ENCODE measurements around the gene FRMPD2.

Gene FRMPD2

DNA sequence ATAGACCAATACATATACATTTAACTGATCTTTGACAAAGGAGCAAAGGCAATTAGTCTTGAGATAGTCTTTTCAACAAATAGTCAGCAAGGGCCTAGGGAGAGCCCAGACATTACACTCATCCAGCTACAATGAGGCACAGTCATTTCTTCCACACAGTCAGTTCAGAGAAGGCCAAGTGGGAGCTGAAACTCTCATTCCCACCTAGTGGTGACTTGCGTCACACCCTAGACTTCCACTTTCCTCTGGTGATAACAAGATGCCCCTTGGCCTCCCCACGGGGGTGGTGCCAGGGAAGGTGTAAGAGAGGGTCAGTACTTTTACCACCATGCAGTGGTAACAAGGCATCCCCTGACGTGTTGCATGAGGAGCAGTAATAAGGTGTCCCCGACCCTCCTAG lies 8.0 kb downstream of the FRMPD2 start:
- no peaks in the 10 kb centered on the region for H3K79me2 ChIP-seq (ENCODE audit: insufficient read depth, low read length)

DNA sequence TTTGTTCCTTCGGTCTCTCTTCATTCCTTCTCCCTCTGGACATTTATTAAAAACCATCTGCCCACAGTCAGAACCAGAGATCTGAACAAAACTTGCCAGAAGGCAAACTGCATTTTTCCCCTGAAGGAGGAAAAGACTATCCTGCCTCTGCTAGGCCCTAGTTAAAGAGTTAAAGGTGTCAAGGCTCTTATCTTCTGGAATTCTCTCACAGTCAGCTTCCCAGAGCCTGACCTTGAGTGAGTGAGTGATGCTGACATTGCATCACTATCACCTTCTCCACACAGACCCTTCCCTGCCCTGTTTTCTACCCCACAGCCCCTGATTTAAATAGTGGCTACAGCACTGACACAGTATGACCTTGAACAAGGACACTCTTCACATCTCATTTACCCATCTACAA lies 16.4 kb downstream of the FRMPD2 start:
- TF ChIP-seq, protein P1, sequence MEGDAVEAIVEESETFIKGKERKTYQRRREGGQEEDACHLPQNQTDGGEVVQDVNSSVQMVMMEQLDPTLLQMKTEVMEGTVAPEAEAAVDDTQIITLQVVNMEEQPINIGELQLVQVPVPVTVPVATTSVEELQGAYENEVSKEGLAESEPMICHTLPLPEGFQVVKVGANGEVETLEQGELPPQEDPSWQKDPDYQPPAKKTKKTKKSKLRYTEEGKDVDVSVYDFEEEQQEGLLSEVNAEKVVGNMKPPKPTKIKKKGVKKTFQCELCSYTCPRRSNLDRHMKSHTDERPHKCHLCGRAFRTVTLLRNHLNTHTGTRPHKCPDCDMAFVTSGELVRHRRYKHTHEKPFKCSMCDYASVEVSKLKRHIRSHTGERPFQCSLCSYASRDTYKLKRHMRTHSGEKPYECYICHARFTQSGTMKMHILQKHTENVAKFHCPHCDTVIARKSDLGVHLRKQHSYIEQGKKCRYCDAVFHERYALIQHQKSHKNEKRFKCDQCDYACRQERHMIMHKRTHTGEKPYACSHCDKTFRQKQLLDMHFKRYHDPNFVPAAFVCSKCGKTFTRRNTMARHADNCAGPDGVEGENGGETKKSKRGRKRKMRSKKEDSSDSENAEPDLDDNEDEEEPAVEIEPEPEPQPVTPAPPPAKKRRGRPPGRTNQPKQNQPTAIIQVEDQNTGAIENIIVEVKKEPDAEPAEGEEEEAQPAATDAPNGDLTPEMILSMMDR (IDR thresholded peaks at IDR 0.05; ENCODE audit: low read length), result no peak
- TF ChIP-seq EZH2 (IDR thresholded peaks at IDR 0.05; ENCODE audit: borderline replicate concordance, low read length), result no peak
- Histone ChIP-seq H3K9me2 (ENCODE audit: low read depth, low read length) (no peaks in the 10 kb centered on the region), H2AFZ (ENCODE audit: low read length) (no peak overlapping the region), H3K27ac (ENCODE audit: low read depth, low read length, poor library complexity, severe bottlenecking) (no peak overlapping the region), H3K4me3 (ENCODE audit: low read depth, low read length, poor library complexity, severe bottlenecking) (no peak overlapping the region), H3K9me3 (ENCODE audit: low read length) (0 out of 2 replicates have a peak, but pooled peaks cover 2% of the 10 kb centered on the region), H4K20me1 (ENCODE audit: insufficient read depth, low read length) (no peaks in the 10 kb centered on the region), H3K4me1 (ENCODE audit: insufficient read depth, low read length, severe bottlenecking) (no peaks in the 10 kb centered on the region), H3K79me2 (ENCODE audit: insufficient read depth, low read length) (no peaks in the 10 kb centered on the region), H3K9ac (ENCODE audit: low read length) (no peak overlapping the region), H3K36me3 (ENCODE audit: insufficient read depth, low read length) (no peaks in the 10 kb centered on the region), H3K4me2 (ENCODE audit: low read length) (no peak overlapping the region), H3K27me3 (ENCODE audit: insufficient read depth, low read length) (no peaks in the 10 kb centered on the region), H3F3A (ENCODE audit: insufficient read depth, low read length) (no peaks in the 10 kb centered on the region; the same call in 1 of the 2 replicates)

More for the DNA sequence above, 8.0 kb downstream of the FRMPD2 start:
- no peaks in the 10 kb centered on the region for H3K27me3 ChIP-seq (ENCODE audit: insufficient read depth, low read length)
- H3F3A ChIP-seq (ENCODE audit: insufficient read depth, low read length), result no peaks in the 10 kb centered on the region; the same call in 1 of the 2 replicates
- H3K36me3 ChIP-seq (ENCODE audit: insufficient read depth, low read length), result no peaks in the 10 kb centered on the region
- H3K27ac ChIP-seq (ENCODE audit: low read depth, low read length, poor library complexity, severe bottlenecking), result no peak overlapping the region
- H3K9ac ChIP-seq (ENCODE audit: low read length), result no peak overlapping the region
- no peaks in the 10 kb centered on the region for H3K4me1 ChIP-seq (ENCODE audit: insufficient read depth, low read length, severe bottlenecking)
- H4K20me1 ChIP-seq (ENCODE audit: insufficient read depth, low read length), result no peaks in the 10 kb centered on the region
- no peak overlapping the region for H3K4me2 ChIP-seq (ENCODE audit: low read length)
- H3K4me3 ChIP-seq (ENCODE audit: low read depth, low read length, poor library complexity, severe bottlenecking), result no peak overlapping the region
- H3K9me2 ChIP-seq (ENCODE audit: low read depth, low read length), result no peaks in the 10 kb centered on the region
- TF ChIP-seq EZH2 (IDR thresholded peaks at IDR 0.05; ENCODE audit: borderline replicate concordance, low read length), result no peak
- TF ChIP-seq, protein P1 (IDR thresholded peaks at IDR 0.05; ENCODE audit: low read length), result no peak
- no peak overlapping the region for H2AFZ ChIP-seq (ENCODE audit: low read length)
- no peaks in the 10 kb centered on the region for H3K9me3 ChIP-seq (ENCODE audit: low read length)

DNA sequence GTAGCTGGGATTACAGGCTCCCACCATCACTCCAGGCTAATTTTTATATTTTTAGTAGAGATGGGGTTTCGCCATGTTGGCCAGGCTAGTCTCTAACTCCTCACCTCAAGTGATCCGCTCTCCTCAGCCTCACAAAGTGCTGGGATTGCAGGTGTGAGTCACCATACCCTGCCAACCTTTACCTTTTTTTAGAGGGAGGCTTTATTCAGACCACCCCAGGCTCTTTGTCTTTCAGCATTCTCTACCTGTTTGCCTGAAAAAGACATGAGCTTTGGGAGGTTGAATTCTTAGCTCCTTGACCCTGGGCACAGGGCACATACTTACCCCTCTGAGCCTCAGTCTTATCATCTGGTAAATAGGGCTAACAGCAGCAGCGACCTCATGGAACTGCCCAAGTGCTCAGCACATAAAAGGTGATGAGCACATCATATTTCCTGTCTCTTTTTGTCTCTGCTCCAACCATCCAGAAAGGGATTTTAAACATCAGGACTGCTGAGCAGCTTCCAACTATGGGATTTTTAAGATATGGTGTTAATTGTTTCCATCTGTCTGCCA lies 17.0 kb downstream of the FRMPD2 start:
- no peaks in the 10 kb centered on the region; the same call in 1 of the 2 replicates for H3F3A ChIP-seq (ENCODE audit: insufficient read depth, low read length)
- H3K9ac ChIP-seq (ENCODE audit: low read length), result no peak overlapping the region
- no peaks in the 10 kb centered on the region for H3K4me1 ChIP-seq (ENCODE audit: insufficient read depth, low read length, severe bottlenecking)
- H3K27me3 ChIP-seq (ENCODE audit: insufficient read depth, low read length), result no peaks in the 10 kb centered on the region; the same call in 1 of the 2 replicates
- no peak overlapping the region for H3K4me3 ChIP-seq (ENCODE audit: low read depth, low read length, poor library complexity, severe bottlenecking)
- no peaks in the 10 kb centered on the region for H3K9me2 ChIP-seq (ENCODE audit: low read depth, low read length)
- H3K27ac ChIP-seq (ENCODE audit: low read depth, low read length, poor library complexity, severe bottlenecking), result no peak overlapping the region
- H3K9me3 ChIP-seq (ENCODE audit: low read length), result 0 out of 2 replicates have a peak, but pooled peaks cover 2% of the 10 kb centered on the region
- H3K4me2 ChIP-seq (ENCODE audit: low read length), result no peak overlapping the region
- no peak overlapping the region for H2AFZ ChIP-seq (ENCODE audit: low read length)
- no peak for TF ChIP-seq EZH2 (IDR thresholded peaks at IDR 0.05; ENCODE audit: borderline replicate concordance, low read length)
- TF ChIP-seq, protein P1 (IDR thresholded peaks at IDR 0.05; ENCODE audit: low read length), result no peak
- no peaks in the 10 kb centered on the region for H3K79me2 ChIP-seq (ENCODE audit: insufficient read depth, low read length)
- H3K36me3 ChIP-seq (ENCODE audit: insufficient read depth, low read length), result no peaks in the 10 kb centered on the region
- H4K20me1 ChIP-seq (ENCODE audit: insufficient read depth, low read length), result no peaks in the 10 kb centered on the region
